Sciatic nerve (tissue), 2 donors: ENCODE results near the gene WDR33. TPM values are rescaled to one million over a fixed set of nuclear protein-coding genes. Genes with fewer than 3 reads are reported as not detected.

Experiments used
- ATAC-seq: fragments of 200-7000 bp; cut with Tn5 transposase; one replicate; pipeline ENCODE4 v1.9.1; 2020; ENCODE audit warnings: mild to moderate bottlenecking, moderate library complexity
- DNase-seq: peaks from one replicate; pipeline ENCODE4 v3.0.0-alpha.2; 2020; ENCODE audit warnings: low spot score
- intact Hi-C: fragments of 100-400 bp; cut with DNase I; formaldehyde crosslinking; loops from one replicate; pipeline ENCODE4 v1.14.2; 2022
- total RNA-seq: library from RNA; stranded (reverse); fragmentation: NEBNext Ultra II Directional; extraction: Animal tissue kit (Norgen Biotek cat#: 25700); gene quantifications from one replicate; pipeline ENCODE4 v1.2.1, GENCODE V29; 2021
- donor health status: DM: no; HTN: no; CAD: no.
- donor health status: DM: no; HTN: no; CAD: no.

The WDR33 gene
- total RNA-seq, 1 donor from 2014 or later = 60.9 TPM

- DNase-seq (no peak), ATAC-seq (no peak)
- intact Hi-C loops = no loop called here
Observed at GRCh38 chr2:127669056-127669455, 141.9 kb downstream of the WDR33 start.

DNA sequence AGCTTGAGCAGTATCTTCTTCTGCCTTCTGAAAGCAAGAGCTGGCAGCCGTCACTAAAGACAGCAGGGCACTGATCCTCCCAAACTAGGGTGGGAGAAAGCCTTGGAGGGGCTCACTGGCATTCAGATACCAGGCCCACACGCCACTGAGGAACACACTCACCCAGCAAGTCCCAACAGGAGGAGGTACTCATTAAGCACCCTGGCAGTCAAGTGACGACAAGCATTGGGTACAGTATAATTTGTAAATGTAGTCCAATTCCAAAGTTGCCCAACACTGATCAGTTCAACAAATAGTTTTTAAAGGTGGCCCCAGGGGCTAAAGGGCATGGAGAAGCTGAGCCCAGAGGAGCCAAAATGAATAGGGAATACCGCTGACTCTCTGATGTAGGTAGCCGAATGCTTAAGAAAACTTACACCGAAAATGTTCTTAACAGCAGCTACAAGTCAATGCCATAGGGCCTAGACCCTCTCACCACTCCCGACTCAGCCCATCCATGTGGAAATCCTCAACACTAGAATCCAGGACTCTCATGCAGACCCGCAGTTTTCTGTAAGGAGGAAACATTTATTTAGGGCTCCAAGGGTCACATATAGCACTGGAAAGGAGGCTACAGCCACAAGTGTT is 145.6 kb downstream of the WDR33 start:
- intact Hi-C loops = no loop called here
- DNase-seq (no peak), ATAC-seq (no peak)

GRCh38 chr2:127664895-127665225 is 146.1 kb downstream of the WDR33 start:
- intact Hi-C loops = no loop called here
- no peak for DNase-seq
- ATAC-seq = no peak

DNA sequence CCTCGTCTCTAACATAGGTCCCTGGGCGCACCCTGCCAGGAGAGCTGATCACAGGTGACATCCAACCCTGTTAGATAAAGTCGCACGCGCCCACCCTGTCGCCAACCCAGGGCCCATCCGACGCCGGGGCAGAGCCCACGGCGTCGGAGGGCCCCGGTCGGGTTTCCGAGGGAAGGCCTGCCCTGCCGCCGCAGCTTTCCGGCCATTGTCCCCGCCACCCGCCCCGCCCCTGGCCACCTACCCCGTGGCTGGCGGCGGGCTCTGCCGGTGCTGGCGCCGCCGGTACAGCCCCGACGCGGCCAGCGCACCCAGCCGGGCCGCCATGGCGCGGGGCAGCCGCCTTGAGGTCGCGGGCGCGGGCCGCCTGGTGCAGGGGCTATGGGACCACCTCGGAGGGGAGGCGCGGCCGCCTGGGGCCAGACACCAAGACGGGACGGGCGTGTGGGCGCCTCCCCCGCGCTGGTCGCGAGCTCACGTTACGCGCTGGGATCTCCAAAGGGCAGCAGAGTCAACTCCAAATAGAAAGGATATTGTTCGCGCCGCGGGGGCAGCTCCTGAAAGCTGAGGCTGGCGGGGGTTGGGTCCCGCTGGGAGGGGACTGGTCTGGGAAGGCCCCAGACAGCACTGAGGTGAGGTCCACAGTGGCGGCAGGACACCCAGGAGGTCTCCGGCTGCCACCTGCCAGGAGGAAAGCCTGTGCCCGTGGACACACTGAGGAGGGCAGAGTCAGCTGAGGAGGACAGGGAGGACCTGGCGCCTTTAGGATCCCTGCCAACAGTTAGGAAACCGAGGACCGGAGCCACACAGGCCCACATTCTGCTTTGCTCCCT is 146.7 kb downstream of the WDR33 start:
- DNase-seq (peak; percentile 77), ATAC-seq (peak; percentile 35)
- intact Hi-C loops = no loop called here

- intact Hi-C loops = no loop called here
- DNase-seq = no peak
- ATAC-seq = no peak
Observed at GRCh38 chr2:127663566-127664064, 147.4 kb downstream of the WDR33 start.

GRCh38 chr2:127662937-127663565 is 147.9 kb downstream of the WDR33 start:
- DNase-seq (peak; percentile 47), ATAC-seq (no peak)
- intact Hi-C loops = no loop called here

DNA sequence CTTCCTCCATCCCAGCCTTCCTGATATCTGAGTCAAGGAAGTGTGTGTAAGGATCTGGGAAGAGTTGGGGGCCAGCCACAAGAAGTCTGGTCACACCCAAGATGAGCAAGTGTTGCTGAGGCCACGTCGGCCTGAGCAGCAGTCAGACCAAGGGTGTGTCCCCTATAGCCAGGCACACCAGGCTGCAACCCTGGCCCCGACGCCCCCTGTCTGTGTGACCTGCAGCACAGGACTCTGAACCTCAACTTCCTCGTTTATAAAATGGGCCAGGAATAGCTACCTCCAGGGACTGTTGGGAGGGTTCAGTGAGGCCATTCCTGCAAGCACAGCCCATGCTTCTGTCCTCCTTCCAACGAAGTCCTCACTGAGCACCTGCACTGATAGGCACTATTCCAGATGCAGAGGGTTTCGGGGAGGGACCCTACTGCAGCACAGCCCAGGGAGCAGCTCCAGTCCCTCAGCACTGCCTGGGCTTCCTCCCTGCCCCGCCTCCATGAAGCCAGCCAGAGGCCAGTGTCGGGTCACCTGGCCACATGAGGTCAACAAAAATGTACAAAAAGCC is 148.9 kb downstream of the WDR33 start:
- no peak for ATAC-seq
- intact Hi-C loops = no loop called here
- peak; percentile 57 for DNase-seq

- DNase-seq = peak; percentile 71
- peak; percentile 59 for ATAC-seq
- intact Hi-C loops = no loop called here
Observed at GRCh38 chr2:127661072-127661649, 149.8 kb downstream of the WDR33 start.

DNA sequence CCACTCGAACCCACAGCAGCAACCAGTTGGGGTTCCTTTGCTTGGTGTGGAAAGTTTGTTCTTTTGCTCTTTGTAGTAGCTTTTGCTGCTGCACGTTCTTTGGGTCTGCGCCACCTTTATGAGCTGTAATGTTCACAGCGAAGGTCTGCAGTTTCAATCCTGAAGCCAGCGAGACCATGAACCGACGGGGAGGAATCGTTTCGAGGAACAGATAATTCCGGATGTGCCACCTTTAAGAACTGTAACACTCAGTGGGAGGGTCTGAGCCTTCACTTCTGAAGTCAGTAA is 150.7 kb downstream of the WDR33 start:
- DNase-seq = no peak
- no peak for ATAC-seq

GRCh38 chr2:127659408-127660290 is 151.3 kb downstream of the WDR33 start:
- no peak for ATAC-seq
- no peak for DNase-seq
- intact Hi-C loops = no loop called here

More for the DNA sequence above, 150.7 kb downstream of the WDR33 start:
- intact Hi-C loops = no loop called here

- intact Hi-C loops = no loop called here
- DNase-seq (no peak), ATAC-seq (no peak)
Observed at GRCh38 chr2:127658641-127659407, 152.1 kb downstream of the WDR33 start.

DNA sequence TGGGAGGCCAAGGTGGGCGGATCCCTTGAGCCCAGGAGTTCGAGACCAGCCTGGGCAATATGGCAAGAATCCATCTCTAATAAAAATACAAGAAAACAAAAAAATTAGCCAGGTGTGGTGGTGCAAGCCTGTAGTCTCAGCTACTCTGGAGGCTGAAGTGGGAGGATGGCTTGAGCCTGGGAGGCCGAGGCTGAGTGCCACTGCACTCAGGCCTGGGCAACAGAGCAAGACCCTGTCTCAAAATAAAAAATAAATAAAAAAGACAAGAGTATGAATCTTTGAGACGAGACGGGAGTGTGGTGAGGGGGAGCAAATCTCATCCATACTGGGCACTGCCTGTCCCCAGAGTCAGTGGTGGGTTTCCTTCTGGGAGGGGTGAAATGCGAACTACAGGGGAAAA is 152.8 kb downstream of the WDR33 start:
- intact Hi-C loops = no loop called here

GRCh38 chr2:127657232-127657595 is 153.8 kb downstream of the WDR33 start:
- ATAC-seq (no peak), DNase-seq (peak; percentile 46)
- intact Hi-C loops = no loop called here

More for the DNA sequence above, 152.8 kb downstream of the WDR33 start:
- DNase-seq = peak; percentile 28
- ATAC-seq = no peak

DNA sequence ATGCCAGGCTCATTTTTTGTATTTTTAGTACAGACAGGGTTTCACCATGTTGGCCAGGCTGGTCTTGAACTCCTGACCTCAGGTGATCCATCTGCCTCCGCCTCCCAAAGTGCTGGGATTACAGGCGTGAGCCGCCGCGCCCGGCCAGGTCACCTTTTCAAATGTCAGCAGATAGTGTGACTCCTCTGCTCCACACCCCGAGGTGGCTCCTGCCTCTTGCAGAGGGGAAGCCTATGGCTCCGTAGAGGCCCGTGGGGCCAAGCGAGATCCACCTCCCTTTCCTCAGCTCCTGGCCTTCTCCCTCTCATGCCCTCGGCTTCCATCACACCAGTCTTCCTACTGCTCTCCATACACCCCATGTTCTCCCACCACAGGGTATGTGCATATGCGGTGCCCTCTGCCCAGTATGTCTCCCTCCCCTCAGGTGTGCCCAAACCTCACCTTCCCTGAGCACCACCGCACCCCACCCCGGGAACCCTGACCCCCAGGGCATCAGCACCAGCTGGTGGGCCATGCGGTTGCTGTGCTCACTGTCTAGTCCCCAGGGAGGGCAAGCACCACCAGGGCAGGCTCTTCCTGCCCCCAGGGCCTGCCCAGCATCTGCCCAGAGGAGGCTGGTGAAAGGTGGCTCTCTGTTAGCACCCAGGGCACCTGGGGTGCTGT is 154.3 kb downstream of the WDR33 start:
- DNase-seq = peak; percentile 56
- no peak for ATAC-seq
- intact Hi-C loops = no loop called here

DNA sequence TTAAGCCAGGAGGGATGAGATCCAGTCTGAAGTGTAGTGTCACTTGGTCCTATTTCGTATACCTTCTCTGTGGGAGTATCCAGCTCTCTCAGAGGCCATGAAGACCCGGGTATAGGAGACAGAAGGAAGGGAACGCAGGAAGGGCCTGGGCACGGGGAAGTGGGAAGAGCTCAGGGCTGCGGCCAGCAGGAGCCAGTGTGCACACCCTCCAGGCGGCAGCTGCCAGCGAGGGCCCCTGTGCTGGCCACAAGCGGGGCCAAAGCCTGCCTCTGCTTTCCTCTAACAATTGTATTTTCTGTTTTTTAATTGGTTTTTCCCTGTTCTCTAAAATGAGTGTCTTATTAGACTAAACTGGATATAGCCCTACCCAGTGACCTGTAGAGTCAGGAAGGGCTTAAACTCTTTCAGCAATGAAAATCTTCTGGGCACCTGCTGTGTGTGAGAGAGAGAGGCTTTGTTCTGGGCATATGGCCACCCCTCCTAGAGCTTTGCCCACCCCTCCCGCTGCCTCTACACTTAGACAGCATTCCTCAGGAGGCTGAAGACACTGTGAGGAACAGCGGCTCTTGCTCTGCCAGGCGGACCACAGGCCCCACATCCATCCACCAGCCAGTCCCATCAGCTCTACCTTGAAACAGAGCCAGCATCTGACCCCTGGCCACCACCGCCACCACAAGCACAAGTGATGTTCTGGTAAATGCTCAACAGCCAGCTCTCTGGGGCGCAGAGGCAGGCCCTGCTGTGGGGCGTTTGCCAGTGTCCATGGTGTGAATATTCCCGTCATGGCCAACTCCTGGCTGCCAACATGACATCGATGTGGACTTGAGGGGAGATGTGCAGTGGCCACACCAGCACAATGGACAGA is 155.5 kb downstream of the WDR33 start:
- intact Hi-C loops = no loop called here
- no peak for ATAC-seq
- no peak for DNase-seq

- DNase-seq = no peak
- no peak for ATAC-seq
- intact Hi-C loops = no loop called here
Observed at GRCh38 chr2:127654838-127655175, 156.2 kb downstream of the WDR33 start.
